ENCODE data around the gene SDK1. TPM values are rescaled to one million over a fixed set of nuclear protein-coding genes. Genes with fewer than 3 reads are reported as not detected.

Gene SDK1
- total RNA-seq, 1 experiment from 2014 or later = 9.3 TPM

DNA sequence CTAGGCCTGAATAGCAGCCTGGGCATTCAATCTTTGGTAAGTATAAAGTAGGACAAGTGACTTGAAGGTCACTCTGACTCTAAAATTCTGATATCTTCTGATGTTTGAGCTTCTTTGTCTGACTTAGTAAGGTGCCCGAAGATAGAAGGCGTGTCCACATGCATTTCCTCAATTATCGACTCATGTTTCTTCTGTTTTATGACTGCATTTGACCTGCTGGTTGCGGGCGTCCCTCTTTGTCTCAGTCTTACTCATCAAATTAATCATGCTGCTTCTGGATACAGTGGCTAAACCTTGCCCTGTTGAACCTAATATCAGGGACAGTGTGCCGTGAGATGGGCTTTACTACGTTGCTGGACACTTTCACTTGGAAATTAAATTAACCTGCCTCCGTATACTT lies 534.1 kb downstream of the SDK1 start:
- no peaks in the 10 kb centered on the region; the same call in 1 of the 2 replicates for H3K4me1 Mint-ChIP-seq
- no peaks in the 10 kb centered on the region for H3K9me3 Mint-ChIP-seq
- H3K36me3 Mint-ChIP-seq = no peaks in the 10 kb centered on the region
- no peaks in the 10 kb centered on the region for H3K27me3 Mint-ChIP-seq (ENCODE audit: low read depth)
- H3K27ac Mint-ChIP-seq = no peak overlapping the region
- no peak for DNase-seq (ENCODE audit: low spot score)
- H3K4me3 Mint-ChIP-seq = no peak overlapping the region
- no peak for ATAC-seq
- TF ChIP-seq NR2C2 (CRISPR knock-in tag; IDR thresholded peaks at IDR 0.05) (no peak), JAZF1 (CRISPR knock-in tag; IDR thresholded peaks at IDR 0.05) (no peak), OVOL2 (CRISPR knock-in tag; IDR thresholded peaks at IDR 0.05; ENCODE audit: borderline replicate concordance) (no peak), CBFB (CRISPR knock-in tag; IDR thresholded peaks at IDR 0.05; ENCODE audit: low read depth) (no peak), ZNF416 (CRISPR knock-in tag; IDR thresholded peaks at IDR 0.05) (no peak), NR1H2 (CRISPR knock-in tag; IDR thresholded peaks at IDR 0.05) (no peak), ZNF423 (CRISPR knock-in tag; IDR thresholded peaks at IDR 0.05) (no peak), HMGA2 (CRISPR knock-in tag; IDR thresholded peaks at IDR 0.05) (no peak), FOXJ3 (CRISPR knock-in tag; IDR thresholded peaks at IDR 0.05; ENCODE audit: borderline replicate concordance) (no peak), MYBL2 (CRISPR knock-in tag; IDR thresholded peaks at IDR 0.05) (no peak), GABPB1 (CRISPR knock-in tag; IDR thresholded peaks at IDR 0.05) (no peak), ZNF317 (CRISPR knock-in tag; IDR thresholded peaks at IDR 0.05; ENCODE audit: borderline replicate concordance, low read depth) (no peak), CREB1 (CRISPR knock-in tag; IDR thresholded peaks at IDR 0.05) (no peak), ZNF263 (CRISPR knock-in tag; IDR thresholded peaks at IDR 0.05; ENCODE audit: low read depth) (no peak)
- TF ChIP-seq, protein P1, sequence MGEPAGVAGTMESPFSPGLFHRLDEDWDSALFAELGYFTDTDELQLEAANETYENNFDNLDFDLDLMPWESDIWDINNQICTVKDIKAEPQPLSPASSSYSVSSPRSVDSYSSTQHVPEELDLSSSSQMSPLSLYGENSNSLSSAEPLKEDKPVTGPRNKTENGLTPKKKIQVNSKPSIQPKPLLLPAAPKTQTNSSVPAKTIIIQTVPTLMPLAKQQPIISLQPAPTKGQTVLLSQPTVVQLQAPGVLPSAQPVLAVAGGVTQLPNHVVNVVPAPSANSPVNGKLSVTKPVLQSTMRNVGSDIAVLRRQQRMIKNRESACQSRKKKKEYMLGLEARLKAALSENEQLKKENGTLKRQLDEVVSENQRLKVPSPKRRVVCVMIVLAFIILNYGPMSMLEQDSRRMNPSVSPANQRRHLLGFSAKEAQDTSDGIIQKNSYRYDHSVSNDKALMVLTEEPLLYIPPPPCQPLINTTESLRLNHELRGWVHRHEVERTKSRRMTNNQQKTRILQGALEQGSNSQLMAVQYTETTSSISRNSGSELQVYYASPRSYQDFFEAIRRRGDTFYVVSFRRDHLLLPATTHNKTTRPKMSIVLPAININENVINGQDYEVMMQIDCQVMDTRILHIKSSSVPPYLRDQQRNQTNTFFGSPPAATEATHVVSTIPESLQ (CRISPR knock-in tag; IDR thresholded peaks at IDR 0.05) = no peak
- TF ChIP-seq, protein P2, sequence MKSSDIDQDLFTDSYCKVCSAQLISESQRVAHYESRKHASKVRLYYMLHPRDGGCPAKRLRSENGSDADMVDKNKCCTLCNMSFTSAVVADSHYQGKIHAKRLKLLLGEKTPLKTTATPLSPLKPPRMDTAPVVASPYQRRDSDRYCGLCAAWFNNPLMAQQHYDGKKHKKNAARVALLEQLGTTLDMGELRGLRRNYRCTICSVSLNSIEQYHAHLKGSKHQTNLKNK (CRISPR knock-in tag; IDR thresholded peaks at IDR 0.05) = no peak
- TF ChIP-seq, protein P3, sequence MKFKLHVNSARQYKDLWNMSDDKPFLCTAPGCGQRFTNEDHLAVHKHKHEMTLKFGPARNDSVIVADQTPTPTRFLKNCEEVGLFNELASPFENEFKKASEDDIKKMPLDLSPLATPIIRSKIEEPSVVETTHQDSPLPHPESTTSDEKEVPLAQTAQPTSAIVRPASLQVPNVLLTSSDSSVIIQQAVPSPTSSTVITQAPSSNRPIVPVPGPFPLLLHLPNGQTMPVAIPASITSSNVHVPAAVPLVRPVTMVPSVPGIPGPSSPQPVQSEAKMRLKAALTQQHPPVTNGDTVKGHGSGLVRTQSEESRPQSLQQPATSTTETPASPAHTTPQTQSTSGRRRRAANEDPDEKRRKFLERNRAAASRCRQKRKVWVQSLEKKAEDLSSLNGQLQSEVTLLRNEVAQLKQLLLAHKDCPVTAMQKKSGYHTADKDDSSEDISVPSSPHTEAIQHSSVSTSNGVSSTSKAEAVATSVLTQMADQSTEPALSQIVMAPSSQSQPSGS (CRISPR knock-in tag; IDR thresholded peaks at IDR 0.05; ENCODE audit: borderline replicate concordance, low read depth) = no peak
- TF ChIP-seq, protein P4, sequence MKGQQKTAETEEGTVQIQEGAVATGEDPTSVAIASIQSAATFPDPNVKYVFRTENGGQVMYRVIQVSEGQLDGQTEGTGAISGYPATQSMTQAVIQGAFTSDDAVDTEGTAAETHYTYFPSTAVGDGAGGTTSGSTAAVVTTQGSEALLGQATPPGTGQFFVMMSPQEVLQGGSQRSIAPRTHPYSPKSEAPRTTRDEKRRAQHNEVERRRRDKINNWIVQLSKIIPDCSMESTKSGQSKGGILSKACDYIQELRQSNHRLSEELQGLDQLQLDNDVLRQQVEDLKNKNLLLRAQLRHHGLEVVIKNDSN (CRISPR knock-in tag; IDR thresholded peaks at IDR 0.05) = no peak
- TF ChIP-seq, protein P5, sequence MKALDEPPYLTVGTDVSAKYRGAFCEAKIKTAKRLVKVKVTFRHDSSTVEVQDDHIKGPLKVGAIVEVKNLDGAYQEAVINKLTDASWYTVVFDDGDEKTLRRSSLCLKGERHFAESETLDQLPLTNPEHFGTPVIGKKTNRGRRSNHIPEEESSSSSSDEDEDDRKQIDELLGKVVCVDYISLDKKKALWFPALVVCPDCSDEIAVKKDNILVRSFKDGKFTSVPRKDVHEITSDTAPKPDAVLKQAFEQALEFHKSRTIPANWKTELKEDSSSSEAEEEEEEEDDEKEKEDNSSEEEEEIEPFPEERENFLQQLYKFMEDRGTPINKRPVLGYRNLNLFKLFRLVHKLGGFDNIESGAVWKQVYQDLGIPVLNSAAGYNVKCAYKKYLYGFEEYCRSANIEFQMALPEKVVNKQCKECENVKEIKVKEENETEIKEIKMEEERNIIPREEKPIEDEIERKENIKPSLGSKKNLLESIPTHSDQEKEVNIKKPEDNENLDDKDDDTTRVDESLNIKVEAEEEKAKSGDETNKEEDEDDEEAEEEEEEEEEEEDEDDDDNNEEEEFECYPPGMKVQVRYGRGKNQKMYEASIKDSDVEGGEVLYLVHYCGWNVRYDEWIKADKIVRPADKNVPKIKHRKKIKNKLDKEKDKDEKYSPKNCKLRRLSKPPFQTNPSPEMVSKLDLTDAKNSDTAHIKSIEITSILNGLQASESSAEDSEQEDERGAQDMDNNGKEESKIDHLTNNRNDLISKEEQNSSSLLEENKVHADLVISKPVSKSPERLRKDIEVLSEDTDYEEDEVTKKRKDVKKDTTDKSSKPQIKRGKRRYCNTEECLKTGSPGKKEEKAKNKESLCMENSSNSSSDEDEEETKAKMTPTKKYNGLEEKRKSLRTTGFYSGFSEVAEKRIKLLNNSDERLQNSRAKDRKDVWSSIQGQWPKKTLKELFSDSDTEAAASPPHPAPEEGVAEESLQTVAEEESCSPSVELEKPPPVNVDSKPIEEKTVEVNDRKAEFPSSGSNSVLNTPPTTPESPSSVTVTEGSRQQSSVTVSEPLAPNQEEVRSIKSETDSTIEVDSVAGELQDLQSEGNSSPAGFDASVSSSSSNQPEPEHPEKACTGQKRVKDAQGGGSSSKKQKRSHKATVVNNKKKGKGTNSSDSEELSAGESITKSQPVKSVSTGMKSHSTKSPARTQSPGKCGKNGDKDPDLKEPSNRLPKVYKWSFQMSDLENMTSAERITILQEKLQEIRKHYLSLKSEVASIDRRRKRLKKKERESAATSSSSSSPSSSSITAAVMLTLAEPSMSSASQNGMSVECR (CRISPR knock-in tag; IDR thresholded peaks at IDR 0.05; ENCODE audit: borderline replicate concordance) = no peak
- CTCF ChIA-PET = no interaction called here
- POLR2A ChIA-PET = no interaction called here

All from WTC11 (cell line).